Kasumi-1 (cell line): ENCODE measurements around the gene GNG7.
A peak's percentile ranks its signal among the peaks of the same experiment; 100 is the strongest.

Experiments
- DNase-seq, 2 experiments: peaks; one replicate each; lab custom pipeline; 2025; lab: John Stamatoyannopoulos, UW

GNG7 gene

DNA sequence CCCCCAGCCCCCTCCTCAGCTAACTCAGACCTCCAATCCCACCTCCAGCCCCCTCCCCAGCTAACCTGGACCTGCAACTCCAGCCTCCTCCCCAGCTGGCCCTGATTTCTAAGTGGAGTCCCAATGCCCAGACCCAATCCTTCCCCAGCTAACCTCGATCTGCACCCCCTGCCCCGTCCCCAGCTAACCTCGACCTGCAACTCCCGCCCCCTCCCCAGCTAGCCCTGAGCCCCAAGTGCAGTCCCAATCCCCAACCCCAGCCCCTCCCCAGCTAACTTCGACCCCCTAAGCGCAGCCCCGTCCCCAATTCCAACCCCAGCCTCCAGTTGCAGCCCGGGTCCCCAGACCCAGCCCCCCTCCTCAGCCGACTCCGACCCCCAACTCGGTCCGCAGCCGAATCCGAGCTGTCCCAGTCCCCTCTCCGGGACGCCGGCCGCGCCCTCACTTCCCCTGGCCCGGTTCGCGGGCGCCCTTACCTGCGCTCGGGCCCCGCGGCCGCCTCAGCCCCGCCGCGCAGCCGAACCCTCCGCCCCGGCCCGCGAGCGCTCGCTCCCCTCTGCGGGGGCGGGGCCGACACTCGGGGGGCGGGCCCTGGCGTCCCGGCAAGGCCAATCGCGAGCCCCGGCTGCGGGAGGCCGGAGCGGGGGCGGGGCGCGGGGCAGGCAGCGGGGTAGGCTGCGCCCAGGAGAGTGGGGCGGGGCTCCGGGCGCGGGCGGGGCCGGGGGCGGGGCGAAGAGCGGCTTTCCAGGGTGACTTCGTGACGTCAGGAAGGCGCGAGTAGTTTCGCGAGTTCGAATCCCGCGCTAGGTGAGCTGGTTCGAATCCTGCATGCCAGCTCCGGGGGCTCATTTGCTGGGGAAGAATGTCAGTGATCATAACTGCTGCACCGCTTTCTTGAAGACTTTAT is at the start of gene GNG7:
GNG7 (minus strand) TSS at position 525 of the 907 bp plus-strand sequence. CDS start 182,006 bp downstream, outside the sequence.
- peak; percentile 70 to 71 for DNase-seq

DNA sequence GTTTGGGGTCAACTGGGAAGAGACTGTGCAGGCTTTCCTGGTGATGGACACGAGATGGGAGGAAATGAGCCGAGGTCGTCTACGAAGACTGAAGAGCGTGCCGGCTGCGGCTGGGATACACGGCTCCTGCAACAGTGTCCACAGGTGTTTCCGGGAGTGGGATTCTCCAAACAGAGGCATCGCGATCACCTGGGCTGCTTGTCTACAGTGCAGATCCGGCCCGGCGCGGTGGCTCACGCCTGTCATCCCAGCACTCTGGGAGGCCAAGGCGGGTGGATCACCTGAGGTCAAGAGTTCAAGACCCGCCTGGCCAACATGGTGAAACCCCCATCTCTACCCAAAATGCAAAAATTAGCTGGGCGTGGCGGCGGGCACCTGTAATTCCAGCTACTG is 48.9 kb upstream of the GNG7 start:
- DNase-seq: no peak

DNA sequence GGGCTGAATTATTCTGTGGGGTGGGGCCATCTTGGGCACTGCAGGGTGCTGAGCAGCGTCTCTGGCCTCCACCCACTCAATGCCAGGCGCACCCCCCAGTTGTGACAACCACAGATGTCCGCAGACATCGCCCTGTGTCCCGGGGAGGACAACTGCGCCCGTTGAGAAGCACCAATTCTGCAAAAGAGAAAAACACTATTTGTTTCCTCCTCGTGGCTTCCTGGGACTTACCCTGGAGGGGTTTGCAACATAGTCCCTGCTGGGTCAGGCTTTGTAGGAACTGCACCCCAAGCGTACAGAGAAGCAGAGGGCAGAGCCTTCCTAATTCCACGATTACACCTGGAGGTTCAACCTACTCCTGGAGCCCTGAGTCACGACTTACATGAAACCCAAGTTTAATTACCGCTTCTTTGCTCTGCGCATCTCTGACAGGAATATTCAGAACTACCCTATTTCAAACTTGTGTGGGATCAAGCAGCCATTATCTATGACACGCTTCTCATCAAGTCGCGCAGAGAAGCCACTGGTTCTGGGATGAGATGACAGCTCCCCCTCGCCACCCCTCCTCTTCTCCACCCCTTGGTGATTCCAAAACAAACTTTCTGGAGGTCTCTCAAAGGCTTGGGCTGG is 48.4 kb upstream of the GNG7 start:
- DNase-seq: peak; percentile 21 to 22

- no peak for DNase-seq
Measured at GRCh38 chr19:2747349-2747748, 44.9 kb upstream of the GNG7 start.

DNA sequence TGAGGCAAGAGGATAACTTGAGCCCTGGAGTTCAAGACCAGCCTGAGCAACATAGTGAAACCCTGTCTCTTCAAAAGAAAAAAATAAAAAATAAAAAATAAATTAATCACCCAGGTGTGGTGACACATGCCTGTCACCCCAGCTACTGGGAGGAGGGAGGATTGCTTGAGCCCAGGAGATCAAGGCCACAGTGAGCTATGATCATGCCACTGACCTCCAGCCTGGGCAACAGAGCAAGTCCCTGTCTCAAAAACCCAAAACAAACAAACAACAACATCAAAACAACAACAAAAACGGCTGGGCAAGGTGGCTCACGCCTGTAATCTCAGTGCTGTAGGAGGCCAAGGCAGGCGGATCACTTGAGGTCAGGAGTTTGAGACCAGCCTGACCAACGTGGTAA is 41.6 kb upstream of the GNG7 start:
- DNase-seq: no peak

GRCh38 chr19:2743099-2743498 is 40.6 kb upstream of the GNG7 start:
- no peak for DNase-seq

DNA sequence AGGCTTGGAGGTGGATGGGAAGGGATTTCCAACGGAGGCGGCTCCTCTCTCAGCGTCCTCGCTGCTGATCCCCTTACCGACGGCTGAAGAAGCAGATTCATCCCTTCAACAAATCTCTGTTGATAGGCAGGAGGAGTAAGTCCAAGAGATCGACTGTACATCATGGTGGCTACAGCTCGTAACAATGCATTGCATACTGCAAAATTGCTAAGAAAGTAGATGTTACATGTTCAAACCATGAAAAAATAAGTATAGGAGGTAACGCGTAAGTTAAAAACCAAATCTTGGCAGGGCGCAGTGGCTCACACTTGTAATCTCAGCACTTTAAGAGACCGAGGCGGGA is 37.8 kb upstream of the GNG7 start:
- DNase-seq: no peak

DNA sequence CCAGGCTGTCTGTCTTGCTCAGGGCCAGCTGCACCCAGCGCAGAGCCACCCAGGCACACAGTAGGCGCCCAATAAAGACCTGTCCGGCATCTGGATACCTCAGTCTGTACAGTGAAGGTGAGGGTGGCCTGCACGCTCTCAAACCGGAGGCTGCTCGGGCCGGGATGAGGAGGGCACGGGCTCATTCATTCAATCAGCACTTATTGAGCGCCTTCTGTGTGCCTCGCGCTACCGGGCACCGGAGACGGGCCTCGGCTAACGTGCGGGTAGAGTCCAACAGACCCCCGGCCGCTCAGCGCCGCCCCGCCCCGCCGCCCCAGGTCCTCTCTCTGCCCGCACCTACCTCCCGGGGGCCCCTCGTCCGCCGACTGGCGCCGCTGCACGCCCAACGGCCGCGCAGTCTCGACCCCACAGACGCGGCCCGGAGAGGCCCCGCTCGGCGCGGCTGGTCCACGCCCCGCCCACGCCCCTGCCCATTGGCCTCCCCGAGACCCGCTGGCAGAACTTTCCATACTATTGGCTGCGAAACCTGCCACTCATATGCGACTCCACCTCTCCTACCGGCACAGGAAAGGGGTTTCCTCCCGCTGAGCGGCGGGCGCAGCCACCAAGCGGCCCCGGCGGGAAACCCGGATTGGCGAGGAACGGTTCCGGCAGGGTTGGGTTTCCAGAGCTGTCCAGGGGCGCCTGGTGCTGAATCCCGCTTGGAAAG is 37.3 kb upstream of the GNG7 start, which contains the start of gene SLC39A3:
SLC39A3 (minus strand) TSS at position 416 of the 712 bp plus-strand sequence. CDS start 2,760 bp downstream, outside the sequence.
- DNase-seq: peak; percentile 93 to 97

GRCh38 chr19:2736550-2737190 is 34.2 kb upstream of the GNG7 start:
- no peak for DNase-seq

GRCh38 chr19:2735374-2735773 is 32.9 kb upstream of the GNG7 start:
- no peak for DNase-seq

- no peak for DNase-seq
Measured at GRCh38 chr19:2734589-2735288, 32.2 kb upstream of the GNG7 start.

- DNase-seq: no peak
Measured at GRCh38 chr19:2733930-2734588, 31.6 kb upstream of the GNG7 start.

- DNase-seq: no peak
Measured at GRCh38 chr19:2732883-2733282, 30.4 kb upstream of the GNG7 start.

DNA sequence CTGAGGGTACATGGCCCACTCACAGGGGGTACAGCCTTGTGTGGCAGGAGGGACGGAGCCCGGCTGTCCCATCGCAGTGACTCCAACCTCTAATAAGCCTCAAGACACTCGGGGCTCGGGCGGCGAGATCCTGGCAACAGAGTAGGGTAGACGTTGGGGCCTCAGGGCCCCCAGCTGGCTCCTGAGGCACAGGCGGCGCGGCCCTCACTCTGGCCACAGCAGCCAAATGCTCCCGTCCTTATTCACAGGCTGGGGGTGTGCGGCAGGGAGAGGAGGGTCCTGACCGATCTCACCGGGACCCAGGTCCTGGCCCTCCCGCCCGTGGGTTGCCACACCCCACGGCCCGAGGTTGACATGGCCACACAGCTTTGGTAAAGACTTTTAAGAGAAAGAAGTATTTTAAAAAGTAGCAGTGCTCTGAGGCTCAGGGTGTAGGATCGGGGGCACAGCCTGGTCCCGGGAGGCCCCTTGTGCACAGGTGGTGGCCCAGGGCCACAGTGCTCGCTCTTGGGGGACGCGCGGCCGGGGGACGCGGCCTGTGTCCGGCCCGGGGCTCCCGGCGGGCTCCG is 29.7 kb upstream of the GNG7 start:
- no peak for DNase-seq

- DNase-seq: no peak
Measured at GRCh38 chr19:2731181-2731995, 28.9 kb upstream of the GNG7 start.

DNA sequence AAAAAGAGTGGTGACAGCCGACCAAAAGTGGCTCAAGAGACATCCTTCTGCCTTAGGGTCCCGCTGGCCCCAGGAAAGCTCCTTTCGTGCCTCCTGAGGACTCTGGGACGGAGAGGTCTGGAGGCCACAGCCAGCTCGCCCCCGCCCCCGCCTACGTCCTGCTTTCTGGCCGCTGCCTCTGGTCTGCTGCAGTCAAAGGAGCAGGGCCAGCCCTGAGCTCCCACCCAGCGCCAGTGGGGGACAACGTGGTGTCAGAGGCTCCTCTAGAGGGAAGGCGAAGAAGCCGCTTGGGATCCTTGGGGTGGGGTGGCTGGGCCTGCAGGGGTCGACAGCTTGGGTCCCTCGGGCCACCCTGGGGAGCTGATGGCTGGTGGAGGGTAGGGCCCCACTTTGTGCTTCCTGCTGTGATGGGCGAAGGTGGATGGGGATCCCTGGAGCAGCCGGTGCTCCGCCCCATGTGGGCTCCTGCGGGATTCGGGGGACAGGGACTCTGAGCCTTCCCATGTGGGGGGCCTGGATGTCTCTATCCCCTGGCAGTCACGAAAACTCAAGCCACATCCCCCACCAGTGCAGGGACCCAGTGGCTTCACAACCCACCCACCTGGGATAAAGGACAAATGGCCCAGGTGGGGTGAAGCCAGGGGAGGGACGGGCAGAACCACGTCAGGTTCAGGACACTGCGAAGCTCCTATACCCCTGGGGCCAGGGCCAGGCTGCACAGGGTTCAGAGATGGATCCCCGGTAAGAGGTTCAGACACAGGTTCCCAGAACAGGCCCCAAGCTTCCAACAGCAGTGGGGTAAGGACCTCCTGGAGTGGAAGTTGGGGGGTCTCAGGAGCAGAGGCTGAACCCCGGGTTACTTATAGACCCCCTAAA is 27.7 kb upstream of the GNG7 start:
- DNase-seq: no peak

DNA sequence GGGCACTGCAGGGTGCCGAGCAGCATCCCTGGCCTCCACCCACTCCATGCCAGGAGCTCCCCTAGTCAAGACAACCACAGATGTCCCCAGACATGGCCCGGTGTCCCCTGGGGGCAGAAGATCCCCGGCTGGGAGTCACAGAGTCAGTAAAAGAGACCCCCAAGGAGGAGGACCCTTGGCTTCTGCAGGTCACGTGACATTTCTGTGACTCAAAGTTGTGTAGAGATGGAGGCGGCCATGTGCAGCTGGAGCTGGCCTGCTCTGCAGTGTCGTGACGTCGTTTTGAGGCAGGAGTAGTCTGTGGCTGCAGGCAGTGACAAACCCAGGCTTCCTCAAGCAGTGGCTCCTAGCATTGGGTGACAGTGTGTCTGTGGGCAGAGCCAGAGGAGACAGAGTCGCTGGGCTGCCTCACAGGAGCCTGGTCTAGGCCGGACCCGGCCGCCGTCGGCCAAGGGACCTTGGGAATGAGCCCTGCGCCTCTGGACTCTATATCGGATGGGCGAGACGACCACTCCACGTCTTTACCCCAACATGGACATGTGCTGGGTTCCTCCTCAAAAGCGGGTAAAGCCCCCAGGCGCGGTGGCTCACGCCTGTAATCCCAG is 26.4 kb upstream of the GNG7 start:
- no peak for DNase-seq

GRCh38 chr19:2727640-2727944 is 25.1 kb upstream of the GNG7 start:
- DNase-seq: no peak
